Tibial nerve (tissue), 4 donors: Measurements from ENCODE around the gene GOLGA6L6.
"Not testable (repeated sequence)": the region's sequence is repeated elsewhere in the genome, so short reads cannot be mapped to it uniquely, and the experiment has no call there.

Experiments
- EP300 ChIP-seq, 2 donors: sonication (generic); formaldehyde crosslinking; IDR thresholded peaks; one replicate each; pipeline ENCODE4 v1.6.1; 2017; ENCODE audit warnings: antibody characterized with exemption in 2 of 2, mild to moderate bottlenecking in 1 of 2
- POLR2A ChIP-seq, 2 donors: fragments of 450-650 bp; IDR thresholded peaks; one replicate each; pipeline ENCODE4 v1.6.1; 2017; ENCODE audit warnings: antibody characterized with exemption in 2 of 2, mild to moderate bottlenecking in 2 of 2, moderate library complexity in 2 of 2
- TF ChIP-seq, protein P1 (sequence below), 5 experiments: fragments of 200-600 bp in 3 of 5; fragments of 450-650 bp in 2 of 5; sonication (generic) in 3 of 5; IDR thresholded peaks; one replicate each; pipeline ENCODE4 v1.5.1; 2016 to 2019; ENCODE audit warnings: antibody characterized with exemption in 5 of 5, mild to moderate bottlenecking in 3 of 5, moderate library complexity in 2 of 5

DNA sequence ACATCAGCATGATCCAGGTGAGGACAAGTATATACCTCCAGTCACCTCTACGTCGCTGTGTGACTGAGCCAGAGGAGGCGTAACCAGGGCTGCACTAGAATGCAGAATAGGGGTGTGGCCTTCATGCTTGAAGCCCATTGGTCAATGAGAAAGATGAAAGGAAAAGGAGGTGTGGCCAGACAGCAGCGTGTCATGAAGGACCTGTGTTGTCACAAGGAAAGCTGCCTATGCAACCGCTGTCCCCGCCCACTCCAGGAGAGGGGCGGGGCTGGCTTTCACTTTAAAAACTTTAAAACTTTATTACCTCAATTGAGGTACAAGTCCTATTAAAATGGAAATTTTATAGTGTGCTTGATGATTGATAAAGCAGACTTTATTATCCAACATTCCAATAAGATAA is at the start of gene GOLGA6L6:
- TF ChIP-seq, protein P1, sequence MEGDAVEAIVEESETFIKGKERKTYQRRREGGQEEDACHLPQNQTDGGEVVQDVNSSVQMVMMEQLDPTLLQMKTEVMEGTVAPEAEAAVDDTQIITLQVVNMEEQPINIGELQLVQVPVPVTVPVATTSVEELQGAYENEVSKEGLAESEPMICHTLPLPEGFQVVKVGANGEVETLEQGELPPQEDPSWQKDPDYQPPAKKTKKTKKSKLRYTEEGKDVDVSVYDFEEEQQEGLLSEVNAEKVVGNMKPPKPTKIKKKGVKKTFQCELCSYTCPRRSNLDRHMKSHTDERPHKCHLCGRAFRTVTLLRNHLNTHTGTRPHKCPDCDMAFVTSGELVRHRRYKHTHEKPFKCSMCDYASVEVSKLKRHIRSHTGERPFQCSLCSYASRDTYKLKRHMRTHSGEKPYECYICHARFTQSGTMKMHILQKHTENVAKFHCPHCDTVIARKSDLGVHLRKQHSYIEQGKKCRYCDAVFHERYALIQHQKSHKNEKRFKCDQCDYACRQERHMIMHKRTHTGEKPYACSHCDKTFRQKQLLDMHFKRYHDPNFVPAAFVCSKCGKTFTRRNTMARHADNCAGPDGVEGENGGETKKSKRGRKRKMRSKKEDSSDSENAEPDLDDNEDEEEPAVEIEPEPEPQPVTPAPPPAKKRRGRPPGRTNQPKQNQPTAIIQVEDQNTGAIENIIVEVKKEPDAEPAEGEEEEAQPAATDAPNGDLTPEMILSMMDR (IDR thresholded peaks at IDR 0.05) = not testable (repeated sequence)
- not testable (repeated sequence) for TF ChIP-seq EP300, POLR2A (IDR thresholded peaks at IDR 0.05)
